ENCODE results near the gene ACVR2A.

Gene ACVR2A

DNA sequence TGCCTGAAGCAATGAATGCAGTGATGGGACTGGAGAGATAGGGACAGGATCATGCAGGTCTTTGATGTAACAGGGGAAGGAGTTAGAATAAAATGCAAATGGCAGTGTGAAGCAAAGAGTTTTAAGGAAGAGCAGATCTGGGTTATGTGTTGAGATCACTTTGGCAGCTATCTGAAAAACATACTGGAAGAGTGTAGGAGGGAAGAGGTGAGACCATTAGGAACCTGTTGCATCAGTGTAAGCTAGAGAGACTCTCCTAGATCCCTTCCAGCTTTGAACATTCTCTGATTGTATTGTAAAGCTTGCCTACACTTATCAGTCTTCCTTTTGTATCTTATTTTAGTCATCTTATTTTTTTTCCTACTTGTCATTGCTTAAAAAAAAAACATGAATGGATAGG, 10.5 kb downstream of the ACVR2A start:
- DNase-seq (ENCODE audit: low spot score): no peak

DNA sequence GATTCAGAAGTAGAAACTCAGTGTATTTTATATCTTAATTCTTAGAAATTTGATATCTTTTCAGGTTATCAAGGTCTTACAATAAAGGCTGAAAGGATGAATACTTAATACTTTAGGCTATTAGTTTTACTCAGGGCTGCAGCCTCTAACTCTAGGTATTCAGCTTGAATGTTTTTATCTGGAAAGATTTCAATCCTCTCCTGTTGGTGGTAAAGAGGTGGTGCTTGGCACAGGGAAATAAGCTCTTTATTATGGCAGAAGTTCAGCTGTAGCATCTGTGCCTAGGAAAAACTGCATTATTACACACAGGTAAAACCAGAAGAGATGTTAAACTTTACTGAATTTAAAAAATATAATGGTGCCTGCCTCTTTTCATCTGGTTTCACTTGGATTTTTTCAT, 11.1 kb downstream of the ACVR2A start:
- no peak for DNase-seq (ENCODE audit: low spot score)

DNA sequence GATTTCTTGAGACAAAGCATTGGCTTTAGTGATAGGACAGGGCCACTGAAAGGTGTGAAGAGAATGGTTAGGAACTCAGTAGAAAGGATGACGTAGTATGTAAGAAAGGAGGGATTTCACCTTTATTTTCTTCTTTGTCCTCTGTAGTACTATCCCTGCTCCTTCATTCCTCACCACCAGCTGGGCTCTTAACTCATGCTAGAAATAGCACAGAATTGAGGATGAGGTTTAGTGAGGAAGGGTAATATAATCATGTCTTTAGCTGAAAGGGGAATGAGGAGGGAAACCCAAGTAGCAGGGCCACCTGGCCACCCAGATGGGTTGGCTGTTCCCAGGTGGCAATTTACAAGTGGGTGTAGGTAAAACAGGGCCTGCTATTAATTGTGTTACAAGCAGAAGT, 15.2 kb downstream of the ACVR2A start:
- no peak for DNase-seq (ENCODE audit: low spot score)

DNA sequence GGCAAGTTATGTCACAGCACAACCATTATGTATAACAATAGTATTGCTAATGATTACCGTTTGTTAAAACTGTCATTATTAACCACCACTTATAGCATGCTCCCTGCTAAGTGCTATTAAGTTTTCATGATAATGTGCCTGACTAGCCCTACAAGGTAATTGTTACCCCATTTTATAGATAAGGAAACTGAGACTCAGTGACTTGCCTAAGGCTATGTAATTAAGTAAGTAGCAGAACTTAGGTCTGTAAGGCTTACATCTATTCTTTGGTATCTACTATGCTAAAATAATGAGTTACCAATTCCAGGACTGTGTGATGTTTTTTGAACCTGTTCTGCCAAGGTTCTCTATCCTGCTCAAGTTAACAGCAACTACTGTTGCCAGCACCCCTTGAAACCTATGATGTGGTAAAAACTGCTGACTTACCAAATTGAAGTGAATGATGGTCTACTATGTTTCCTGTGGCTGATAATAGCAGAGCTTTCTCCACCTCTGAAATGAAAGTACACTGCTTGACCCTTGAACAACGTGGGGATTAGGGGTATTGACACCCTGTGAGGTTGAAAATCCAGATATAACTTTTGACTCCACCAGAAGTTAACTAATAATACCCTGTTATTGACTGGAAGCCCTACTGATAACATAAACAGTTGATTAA, 18.2 kb downstream of the ACVR2A start:
- no peak for DNase-seq (ENCODE audit: low spot score)

DNA sequence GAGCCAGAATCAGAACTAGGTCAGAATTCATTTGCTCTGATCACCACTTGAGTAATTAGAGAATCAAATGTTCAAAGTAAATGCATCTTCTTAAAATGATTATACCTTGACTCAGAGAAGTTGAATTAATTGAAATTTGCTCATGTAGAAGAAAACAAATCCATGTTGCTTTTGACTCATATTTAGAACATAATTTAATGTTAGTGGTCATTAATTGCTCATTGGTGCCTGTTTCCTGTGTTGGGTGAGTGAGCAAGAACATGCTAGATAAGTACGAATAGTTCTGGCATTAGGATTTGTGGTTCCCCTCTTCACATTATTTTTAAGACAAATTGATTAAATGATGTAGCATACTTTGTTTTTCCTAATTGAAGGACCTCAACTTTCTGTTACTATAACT, 19.0 kb downstream of the ACVR2A start:
- peak; percentile 15 for DNase-seq (ENCODE audit: low spot score)

DNA sequence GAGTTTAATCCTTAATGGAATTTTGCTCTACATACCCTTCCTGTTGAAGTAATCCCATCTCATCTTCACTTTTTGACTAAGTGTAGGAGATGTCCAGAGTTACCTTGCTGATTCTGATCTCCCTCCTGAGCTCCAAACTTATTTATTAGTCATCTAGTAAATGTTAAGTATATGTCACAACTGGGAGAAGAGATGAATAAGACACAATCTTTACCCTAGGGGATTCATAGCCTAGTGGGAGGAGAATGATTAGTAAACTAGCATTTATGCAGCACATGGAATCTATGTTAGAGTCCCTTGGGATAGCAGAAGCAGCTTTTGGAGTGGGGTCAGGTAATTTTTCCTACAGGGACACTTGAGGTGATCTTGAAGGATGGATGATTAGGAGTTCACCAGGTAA, 20.7 kb downstream of the ACVR2A start:
- no peak for DNase-seq (ENCODE audit: low spot score)

DNA sequence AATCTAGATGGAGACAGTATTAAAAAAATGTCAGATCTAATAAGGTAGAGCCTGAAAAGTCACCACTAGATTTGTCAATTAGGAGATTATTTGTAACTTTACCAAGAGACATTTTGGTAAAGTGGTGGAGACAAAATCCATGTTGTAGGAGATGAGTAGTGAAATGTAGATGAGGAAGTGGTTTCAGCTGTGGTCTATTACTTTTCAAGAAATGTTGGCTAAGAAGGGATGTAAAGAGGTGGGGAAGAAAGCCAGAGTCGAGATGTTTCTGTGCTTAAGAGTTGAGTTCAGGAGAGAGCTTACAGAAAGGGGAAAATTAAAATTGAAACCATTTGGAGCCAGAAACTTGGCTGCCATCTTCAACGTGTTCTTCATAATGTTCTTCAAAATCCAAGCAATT, 22.2 kb downstream of the ACVR2A start:
- DNase-seq (ENCODE audit: low spot score): no peak

DNA sequence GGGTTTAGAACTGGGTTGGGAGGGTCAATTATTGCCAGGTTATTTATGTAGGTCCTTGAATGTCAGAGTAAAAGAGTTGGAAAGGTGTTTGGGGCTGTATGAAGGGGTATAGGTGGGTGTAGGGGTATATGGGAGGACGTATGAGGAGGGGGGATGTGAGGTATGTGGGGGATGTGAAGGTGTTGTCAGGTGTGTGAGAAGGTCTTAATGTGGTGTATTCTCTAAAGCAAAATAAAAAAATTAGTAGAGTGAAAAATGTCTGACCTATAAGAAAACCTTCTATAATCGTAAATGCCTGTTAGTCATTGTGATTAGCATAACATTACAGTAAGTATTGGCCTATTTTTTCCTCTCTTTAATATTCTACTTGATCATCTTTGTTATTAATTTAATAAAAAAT, 25.1 kb downstream of the ACVR2A start:
- no peak for DNase-seq (ENCODE audit: low spot score)

DNA sequence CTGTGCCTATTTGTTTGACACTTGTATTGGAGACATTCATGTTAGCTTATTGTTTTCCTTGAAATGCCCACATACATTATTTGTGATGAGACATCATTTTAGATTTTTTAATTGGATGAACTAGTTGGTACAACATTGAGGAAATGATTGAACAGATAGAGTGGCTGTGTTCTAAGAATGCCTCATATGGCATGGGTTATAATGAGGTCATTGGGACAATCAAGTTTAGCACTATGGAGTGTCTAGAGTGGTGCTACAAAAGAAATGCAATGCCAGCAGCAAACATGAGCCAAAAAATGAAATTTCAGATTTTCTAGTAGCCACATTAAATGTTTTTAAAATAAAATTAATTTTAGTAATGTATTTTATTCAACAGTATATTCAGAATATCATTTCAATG, 28.1 kb downstream of the ACVR2A start:
- no peak for DNase-seq (ENCODE audit: low spot score)

DNA sequence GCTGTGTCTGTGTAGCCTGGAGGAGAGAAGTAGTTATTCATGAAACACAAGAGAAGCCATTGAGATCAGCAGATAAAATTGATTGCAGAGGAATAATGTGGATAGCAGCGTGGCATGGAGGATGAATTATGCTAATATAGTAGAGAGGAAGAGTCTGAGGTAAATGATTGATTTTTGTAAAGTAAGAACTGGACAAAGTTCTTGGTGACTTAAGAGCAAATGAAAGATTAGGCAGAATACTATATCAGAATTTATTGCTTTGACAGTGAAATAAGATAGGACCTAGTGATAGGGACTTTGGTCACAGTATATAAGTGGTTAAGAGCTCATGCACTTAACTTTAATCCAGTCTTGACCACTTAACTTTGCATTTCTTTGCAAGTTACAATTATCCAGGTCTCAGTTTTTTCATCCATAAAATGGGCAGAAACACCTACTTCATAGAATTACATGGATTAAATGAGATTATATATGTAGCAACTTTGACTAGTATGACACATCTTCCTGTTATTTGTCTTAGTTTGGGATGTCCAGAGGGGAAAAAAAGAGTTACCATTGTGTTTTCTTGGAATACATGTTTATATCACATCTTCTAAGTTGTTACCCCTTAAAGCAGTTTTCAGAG, 29.1 kb downstream of the ACVR2A start:
- no peak for DNase-seq (ENCODE audit: low spot score)

DNA sequence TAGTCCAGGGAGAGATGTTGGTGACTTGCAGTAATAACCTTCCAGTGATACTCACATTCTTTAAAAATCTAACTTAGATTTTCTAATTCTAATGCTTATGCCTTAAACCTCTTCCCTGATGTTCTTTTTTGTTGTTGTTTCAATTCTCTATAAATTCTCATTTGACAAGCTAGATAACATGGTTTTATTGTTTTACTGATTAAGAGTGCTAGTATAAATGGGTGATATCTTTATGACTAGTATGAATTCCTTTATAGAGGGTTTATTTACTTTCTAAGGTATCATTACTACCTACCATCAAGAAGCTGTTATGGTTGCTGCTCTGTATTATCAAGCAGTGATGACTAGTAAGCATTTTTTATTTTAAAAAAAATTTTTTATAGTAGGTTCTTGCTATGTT, 35.0 kb downstream of the ACVR2A start:
- DNase-seq (ENCODE audit: low spot score): no peak

DNA sequence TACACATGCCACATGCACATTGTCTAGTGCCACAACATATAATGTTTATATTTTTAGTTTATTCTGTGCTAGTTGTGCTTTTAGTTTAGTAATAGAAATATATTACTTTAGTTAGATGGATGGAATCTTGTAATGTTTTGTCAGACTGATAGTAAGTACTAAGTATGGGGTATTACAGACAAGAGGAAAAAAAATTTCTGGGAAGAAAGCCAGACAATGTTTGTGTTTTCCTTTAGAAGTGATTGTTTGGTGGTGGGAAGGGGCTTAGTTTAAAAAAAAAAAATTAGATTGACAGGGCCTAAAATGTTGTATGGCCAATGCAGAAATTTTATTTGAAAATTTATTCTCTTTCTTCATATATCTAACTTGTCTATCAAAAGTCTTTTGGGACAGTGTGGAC, 37.8 kb downstream of the ACVR2A start:
- DNase-seq (ENCODE audit: low spot score): no peak

DNA sequence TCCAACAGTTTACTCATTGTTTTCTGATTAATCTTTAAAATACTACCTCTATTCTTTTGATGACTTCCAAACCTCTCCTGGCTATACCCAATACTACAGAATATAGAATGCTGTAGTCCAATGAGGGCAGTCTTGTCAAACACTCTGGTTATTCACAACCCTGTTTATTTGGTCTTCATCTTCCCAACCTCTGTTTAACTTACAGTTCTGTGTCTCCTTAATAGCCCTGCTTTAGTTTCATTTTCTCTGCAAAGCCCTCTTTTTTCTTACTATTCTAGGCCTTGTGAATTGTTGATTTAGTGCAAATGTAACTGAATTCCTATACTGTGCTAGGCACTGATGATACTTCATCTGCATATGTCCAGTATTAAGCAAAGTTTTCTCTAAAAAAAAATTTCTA, 40.0 kb downstream of the ACVR2A start:
- DNase-seq (ENCODE audit: low spot score): no peak

DNA sequence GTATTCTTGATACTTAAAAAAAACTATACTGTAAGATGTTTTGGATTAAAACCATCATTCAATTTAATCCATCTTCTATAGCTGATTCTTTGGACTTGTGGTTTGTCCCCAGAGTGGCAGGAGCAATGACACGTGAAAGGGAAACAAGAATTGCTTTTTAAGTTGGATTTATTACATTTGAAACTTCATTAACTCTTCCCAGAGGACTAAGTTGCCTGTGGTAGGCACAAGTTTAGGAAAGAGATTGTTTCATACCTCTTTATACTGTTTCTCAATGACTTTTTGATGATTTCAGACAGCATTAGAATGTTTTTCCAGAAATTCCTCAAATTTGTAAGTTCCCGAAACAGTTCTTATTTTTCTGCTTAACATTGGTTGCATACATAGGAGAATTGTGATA, 41.3 kb downstream of the ACVR2A start:
- DNase-seq (ENCODE audit: low spot score): no peak

DNA sequence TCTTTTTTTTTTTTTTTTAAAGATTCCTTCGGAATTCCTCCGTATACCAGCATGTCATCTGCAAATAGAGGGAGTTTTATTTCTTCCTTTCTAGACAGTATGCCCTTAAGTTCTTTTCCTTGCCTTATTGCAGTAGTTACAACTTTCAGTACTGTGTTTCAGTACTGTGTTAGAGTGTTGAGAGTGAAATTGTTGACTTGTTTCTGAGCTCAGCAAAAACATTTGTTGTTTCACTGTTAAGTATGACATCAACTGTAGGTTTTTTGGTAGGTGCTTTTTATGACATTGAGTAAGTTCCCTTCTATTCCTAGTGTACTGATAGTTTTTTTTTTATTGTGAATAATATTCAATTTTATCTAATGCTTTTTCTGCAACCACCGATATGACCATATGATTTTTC, 43.9 kb downstream of the ACVR2A start:
- DNase-seq (ENCODE audit: low spot score): no peak

DNA sequence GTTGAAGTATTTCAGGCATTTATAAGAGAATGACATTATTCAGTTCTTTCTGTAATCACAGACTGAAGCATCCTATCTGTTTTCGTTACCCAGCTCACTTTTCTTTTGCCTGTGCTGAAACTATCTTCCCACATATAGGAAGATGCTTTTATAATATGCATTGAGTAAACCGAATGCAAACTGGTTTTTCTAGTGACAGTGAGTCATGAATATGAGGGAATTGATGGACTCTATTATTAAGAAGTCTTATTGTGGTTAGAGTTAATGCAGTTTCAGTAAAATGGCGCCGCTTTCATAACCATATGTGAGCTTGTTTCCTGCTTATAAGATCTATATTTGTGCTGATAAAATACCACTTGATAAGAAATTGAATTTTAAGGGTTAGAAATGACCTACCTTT, 59.2 kb downstream of the ACVR2A start:
- no peak for DNase-seq (ENCODE audit: low spot score)

DNA sequence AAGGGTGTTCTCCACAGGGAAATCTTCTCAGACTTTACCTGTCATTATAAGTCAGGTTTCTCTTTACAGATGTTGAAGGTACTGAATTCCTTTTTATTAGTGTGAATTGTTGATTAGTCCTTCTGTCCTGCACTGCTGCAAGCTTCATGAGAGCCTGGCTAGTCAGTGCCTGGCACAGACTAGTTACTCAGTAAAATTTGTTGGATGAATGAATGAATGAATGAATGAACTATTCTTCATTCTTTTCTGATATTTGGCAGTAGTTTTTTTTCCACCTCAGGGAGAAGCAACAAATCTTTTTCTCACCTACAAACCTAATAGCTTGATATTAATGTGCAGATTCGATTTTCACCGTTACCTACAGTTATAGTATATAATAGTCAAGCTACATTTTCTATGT, 64.3 kb downstream of the ACVR2A start:
- DNase-seq (ENCODE audit: low spot score): no peak

DNA sequence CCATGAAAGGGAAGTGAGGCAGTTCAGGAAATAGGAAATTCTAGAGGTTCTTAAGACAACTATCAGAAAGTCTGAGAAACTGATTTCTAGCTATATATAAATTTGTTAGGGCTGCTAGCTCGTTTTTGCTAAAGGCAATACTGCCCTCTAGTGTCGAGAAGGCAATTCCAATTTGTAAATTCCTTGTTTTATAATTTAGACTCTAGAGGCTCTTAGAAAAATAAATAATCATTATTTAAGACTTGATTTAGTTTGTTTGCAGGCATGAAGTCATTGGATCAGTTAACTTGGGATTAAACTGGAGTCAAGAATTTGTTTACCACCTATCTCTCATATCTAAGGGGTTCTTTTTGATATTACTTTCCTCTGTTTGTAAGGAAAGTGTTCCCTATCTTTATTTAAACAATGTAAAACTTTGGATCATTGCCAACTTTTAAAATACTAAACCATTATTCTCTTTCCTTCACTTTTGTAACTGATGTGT, 66.2 kb downstream of the ACVR2A start:
- DNase-seq (ENCODE audit: low spot score): peak; percentile 75

DNA sequence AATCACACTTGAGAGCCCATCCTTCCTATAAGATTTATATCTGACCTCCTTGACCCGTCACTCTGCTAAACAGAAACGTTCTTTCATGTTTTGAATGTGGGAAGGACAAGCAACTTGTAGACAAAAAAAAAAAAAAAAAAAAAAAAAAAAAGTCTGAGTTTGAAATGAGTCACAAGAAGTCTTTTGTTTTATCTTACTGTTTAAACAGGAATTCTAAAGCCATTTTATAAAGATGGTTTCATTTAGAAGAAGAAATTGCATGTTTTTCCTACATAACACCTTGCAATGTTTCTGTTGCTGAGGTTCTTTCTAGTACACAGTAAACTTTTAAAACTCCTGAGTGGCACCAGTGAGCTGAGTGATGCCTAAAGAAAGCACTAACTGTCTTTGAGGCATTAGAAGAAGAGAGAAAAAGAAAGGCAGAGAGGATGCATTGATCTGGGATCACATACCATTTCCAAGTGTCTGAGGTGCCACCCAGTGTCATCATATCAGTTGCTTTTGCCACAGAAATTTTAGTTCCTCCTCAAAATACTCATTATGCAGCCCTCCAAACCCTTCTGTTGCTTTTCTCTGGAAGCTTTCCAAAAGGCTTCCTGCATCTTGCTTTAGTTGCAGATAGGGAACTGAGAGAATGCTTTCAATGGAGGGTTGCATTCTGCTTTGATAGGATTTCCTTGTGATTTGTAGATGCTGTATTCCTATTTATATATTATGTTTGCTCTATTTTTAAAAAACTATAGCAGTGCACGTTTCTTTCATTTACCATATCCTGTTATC, 69.1 kb downstream of the ACVR2A start:
- no peak for DNase-seq (ENCODE audit: low spot score)

DNA sequence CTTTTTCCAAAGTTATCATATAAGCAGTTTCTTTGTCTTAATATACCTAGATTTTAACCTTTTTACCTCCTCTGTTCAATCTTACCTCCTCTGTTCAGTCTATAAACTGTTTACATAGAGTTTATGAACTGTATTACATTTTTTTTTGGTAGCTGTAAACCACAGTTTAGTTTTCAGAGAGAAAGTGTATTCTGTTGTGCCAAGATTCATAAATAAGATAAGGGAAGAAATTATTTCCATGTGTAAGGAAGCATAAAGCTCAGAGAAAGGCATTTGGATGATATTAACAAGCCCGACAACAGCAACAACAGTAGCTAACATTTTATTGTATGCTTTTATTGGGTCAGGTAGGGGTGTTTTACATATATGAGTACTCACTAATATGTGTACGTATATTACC, 71.2 kb downstream of the ACVR2A start:
- DNase-seq (ENCODE audit: low spot score): no peak

DNA sequence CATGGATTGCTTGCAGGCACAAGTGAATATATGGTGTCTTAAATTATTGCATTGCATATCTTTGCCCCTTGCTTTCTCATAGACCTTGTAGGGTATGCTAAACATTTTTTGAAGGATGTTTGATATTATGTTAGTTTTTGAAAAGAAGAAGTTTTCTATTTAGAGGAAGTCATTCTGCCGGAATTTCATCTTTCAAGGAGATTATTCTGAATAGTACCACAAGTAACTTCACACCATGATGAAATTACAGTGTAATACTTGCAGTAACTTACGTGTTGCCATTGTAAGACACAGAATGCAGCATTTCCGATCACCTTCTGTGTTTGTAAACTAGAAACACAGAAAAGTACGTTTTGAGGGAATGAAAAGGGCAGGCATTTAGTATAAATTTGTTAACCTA, 71.9 kb downstream of the ACVR2A start:
- no peak for DNase-seq (ENCODE audit: low spot score)

DNA sequence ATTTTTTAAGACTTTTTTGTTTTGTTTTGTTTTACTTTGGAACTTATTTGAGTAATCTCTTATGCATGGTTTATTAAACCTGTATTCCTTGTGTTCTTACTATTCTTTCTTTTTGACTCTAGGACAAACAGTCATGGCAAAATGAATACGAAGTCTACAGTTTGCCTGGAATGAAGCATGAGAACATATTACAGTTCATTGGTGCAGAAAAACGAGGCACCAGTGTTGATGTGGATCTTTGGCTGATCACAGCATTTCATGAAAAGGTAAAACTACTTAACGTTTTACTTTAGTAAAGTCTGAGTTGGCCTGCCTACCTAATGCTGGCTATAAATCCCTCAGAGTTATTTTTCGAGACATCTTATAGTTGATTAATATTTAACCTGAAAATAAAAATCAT, 72.3 kb downstream of the ACVR2A start:
- no peak for DNase-seq (ENCODE audit: low spot score)

DNA sequence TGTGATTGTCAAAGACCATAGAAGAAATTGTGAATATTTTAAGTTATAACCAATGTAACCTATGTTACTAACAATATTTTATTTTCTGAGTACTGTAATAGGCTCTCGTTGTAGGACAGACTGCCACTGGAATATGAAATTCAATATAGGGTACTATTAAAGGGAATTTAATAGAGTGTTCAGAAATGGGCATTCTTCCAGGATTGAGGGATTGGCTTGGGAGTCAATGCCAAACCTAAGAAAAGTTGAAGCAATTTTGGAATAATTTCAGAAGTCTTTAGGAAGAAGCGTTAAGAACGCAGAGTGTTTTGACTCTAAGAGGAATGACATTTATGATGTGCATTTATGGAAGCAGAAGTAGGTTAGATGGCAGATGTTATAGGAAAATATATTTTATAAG, 79.0 kb downstream of the ACVR2A start:
- no peak for DNase-seq (ENCODE audit: low spot score)
